Activated CD4-positive, alpha-beta T cell treated with anti-CD3 and anti-CD28 coated beads for 4 hours (primary cell): ENCODE measurements around the gene TTC39B.

Experiments
- DNase-seq, 2 donors: peaks; one replicate each; pipeline ENCODE4 v3.0.0-alpha.2; 2020

TTC39B gene

GRCh38 chr9:15221746-15222145 is 85.3 kb downstream of the TTC39B start:
- DNase-seq: no peak

- DNase-seq: no peak
Observed at GRCh38 chr9:15220658-15221318, 86.2 kb downstream of the TTC39B start.

- no peak for DNase-seq
Observed at GRCh38 chr9:15219546-15219945, 87.5 kb downstream of the TTC39B start.

GRCh38 chr9:15218994-15219393 is 88.0 kb downstream of the TTC39B start:
- no peak for DNase-seq

GRCh38 chr9:15213249-15213648 is 93.8 kb downstream of the TTC39B start:
- DNase-seq: no peak

- DNase-seq: no peak
Observed at GRCh38 chr9:15211815-15212495, 95.1 kb downstream of the TTC39B start.

GRCh38 chr9:15211160-15211814 is 95.7 kb downstream of the TTC39B start:
- DNase-seq: peak; percentile 48 to 73

GRCh38 chr9:15206903-15207696 is 99.9 kb downstream of the TTC39B start:
- DNase-seq: no peak

GRCh38 chr9:15205632-15206420 is 101.2 kb downstream of the TTC39B start:
- DNase-seq: no peak

GRCh38 chr9:15203581-15203980 is 103.4 kb downstream of the TTC39B start:
- DNase-seq: no peak

GRCh38 chr9:15200111-15200510 is 106.9 kb downstream of the TTC39B start:
- DNase-seq: no peak

- DNase-seq: no peak
Observed at GRCh38 chr9:15192856-15193255, 114.2 kb downstream of the TTC39B start.

GRCh38 chr9:15191378-15191777 is 115.6 kb downstream of the TTC39B start:
- no peak for DNase-seq

- no peak for DNase-seq
Observed at GRCh38 chr9:15189481-15189880, 117.5 kb downstream of the TTC39B start.

GRCh38 chr9:15187589-15187988 is 119.4 kb downstream of the TTC39B start:
- DNase-seq: no peak

GRCh38 chr9:15182730-15183129 is 124.3 kb downstream of the TTC39B start:
- no peak for DNase-seq

- DNase-seq: no peak
Observed at GRCh38 chr9:15182101-15182551, 124.9 kb downstream of the TTC39B start.

GRCh38 chr9:15180124-15180523 is 126.9 kb downstream of the TTC39B start:
- DNase-seq: no peak

GRCh38 chr9:15178631-15179030 is 128.4 kb downstream of the TTC39B start:
- no peak for DNase-seq

- DNase-seq: no peak
Observed at GRCh38 chr9:15176836-15177235, 130.2 kb downstream of the TTC39B start.

GRCh38 chr9:15163931-15164330 is 143.1 kb downstream of the TTC39B start:
- no peak for DNase-seq

GRCh38 chr9:15161753-15162152 is 145.3 kb downstream of the TTC39B start:
- no peak for DNase-seq
